ENCODE results near the gene RHOH.
A peak's percentile ranks its signal among the peaks of the same experiment; 100 is the strongest.

The RHOH gene

GRCh38 chr4:40238700-40239548, 42.1 kb downstream of the RHOH start (continued):
- no peak for TF ChIP-seq ZNF561 (tag by site-specific recombination; IDR thresholded peaks at IDR 0.05; ENCODE audit: borderline replicate concordance)
- no peak for TF ChIP-seq SCRT1 (tag by site-specific recombination; IDR thresholded peaks at IDR 0.05; ENCODE audit: borderline replicate concordance)
- peak; percentile 69 for TF ChIP-seq WT1 (tag by site-specific recombination; IDR thresholded peaks at IDR 0.05)
- TF ChIP-seq PRDM4 (tag by site-specific recombination; IDR thresholded peaks at IDR 0.05), result no peak
- TF ChIP-seq ZNF174 (tag by site-specific recombination; IDR thresholded peaks at IDR 0.05), result no peak
- no peak for TF ChIP-seq ZNF513 (tag by site-specific recombination; IDR thresholded peaks at IDR 0.05)
- no peak for TF ChIP-seq ZNF311 (tag by site-specific recombination; IDR thresholded peaks at IDR 0.05; ENCODE audit: borderline replicate concordance)
- no peak for TF ChIP-seq PBX3 (CRISPR knock-in tag; IDR thresholded peaks at IDR 0.05)
- no peak for TF ChIP-seq ELK4 (IDR thresholded peaks at IDR 0.05; ENCODE audit: borderline replicate concordance, low read depth, low read length)
- TF ChIP-seq YY2 (tag by site-specific recombination; IDR thresholded peaks at IDR 0.05), result no peak
- TF ChIP-seq ZNF350 (tag by site-specific recombination; IDR thresholded peaks at IDR 0.05), result no peak
- TF ChIP-seq KLF1 (tag by site-specific recombination; IDR thresholded peaks at IDR 0.05), result no peak
- TF ChIP-seq ZNF830 (tag by site-specific recombination; IDR thresholded peaks at IDR 0.05; ENCODE audit: low read depth), result no peak
- no peak for TF ChIP-seq ZNF140 (tag by site-specific recombination; IDR thresholded peaks at IDR 0.05)
- TF ChIP-seq ZNF155 (tag by site-specific recombination; IDR thresholded peaks at IDR 0.05), result no peak
- no peak for TF ChIP-seq ZNF529 (tag by site-specific recombination; IDR thresholded peaks at IDR 0.05; ENCODE audit: insufficient replicate concordance)
- no peak for TF ChIP-seq PRDM1 (tag by site-specific recombination; IDR thresholded peaks at IDR 0.05)
- TF ChIP-seq ZNF664 (tag by site-specific recombination; IDR thresholded peaks at IDR 0.05), result no peak
- TF ChIP-seq ZNF394 (tag by site-specific recombination; IDR thresholded peaks at IDR 0.05; ENCODE audit: borderline replicate concordance), result no peak
- TF ChIP-seq OVOL3 (tag by site-specific recombination; IDR thresholded peaks at IDR 0.05), result no peak
- no peak for TF ChIP-seq ZNF248 (tag by site-specific recombination; IDR thresholded peaks at IDR 0.05)
- TF ChIP-seq ZNF521 (tag by site-specific recombination; IDR thresholded peaks at IDR 0.05), result no peak
- TF ChIP-seq ZNF571 (tag by site-specific recombination; IDR thresholded peaks at IDR 0.05), result no peak
- no peak for TF ChIP-seq ZBTB8A (tag by site-specific recombination; IDR thresholded peaks at IDR 0.05)
- no peak for TF ChIP-seq ZNF488 (tag by site-specific recombination; IDR thresholded peaks at IDR 0.05)
- no peak for TF ChIP-seq ZNF324 (tag by site-specific recombination; IDR thresholded peaks at IDR 0.05)
- TF ChIP-seq ZNF670 (tag by site-specific recombination; IDR thresholded peaks at IDR 0.05; ENCODE audit: low read depth), result no peak
- TF ChIP-seq KLF9 (tag by site-specific recombination; IDR thresholded peaks at IDR 0.05; ENCODE audit: low read depth), result no peak
- TF ChIP-seq ZNF768 (tag by site-specific recombination; IDR thresholded peaks at IDR 0.05), result peak; percentile 35; the same call in 1 of the 2 replicates
- no peak for TF ChIP-seq ZBTB20 (tag by site-specific recombination; IDR thresholded peaks at IDR 0.05)
- TF ChIP-seq ZNF341 (tag by site-specific recombination; IDR thresholded peaks at IDR 0.05; ENCODE audit: low read depth), result peak; percentile 38; the same call in 1 of the 2 replicates
- TF ChIP-seq SALL2 (tag by site-specific recombination; IDR thresholded peaks at IDR 0.05; ENCODE audit: borderline replicate concordance), result no peak
- TF ChIP-seq ZNF677 (tag by site-specific recombination; IDR thresholded peaks at IDR 0.05), result no peak
- peak; percentile 59 for TF ChIP-seq OSR2 (tag by site-specific recombination; IDR thresholded peaks at IDR 0.05)
- TF ChIP-seq ZNF292 (tag by site-specific recombination; IDR thresholded peaks at IDR 0.05; ENCODE audit: borderline replicate concordance, low read depth), result no peak
